ENCODE measurements around the gene ARMC7. TPM values are rescaled to one million over a fixed set of nuclear protein-coding genes. Genes with fewer than 3 reads are reported as not detected.

The ARMC7 gene
- total and polyA plus RNA-seq, 10 of the 15 experiments (the other 5 are each of a cell fraction or from before 2014, with no cell fraction given): 1.5 to 19.8 (median 6.3) TPM

DNA sequence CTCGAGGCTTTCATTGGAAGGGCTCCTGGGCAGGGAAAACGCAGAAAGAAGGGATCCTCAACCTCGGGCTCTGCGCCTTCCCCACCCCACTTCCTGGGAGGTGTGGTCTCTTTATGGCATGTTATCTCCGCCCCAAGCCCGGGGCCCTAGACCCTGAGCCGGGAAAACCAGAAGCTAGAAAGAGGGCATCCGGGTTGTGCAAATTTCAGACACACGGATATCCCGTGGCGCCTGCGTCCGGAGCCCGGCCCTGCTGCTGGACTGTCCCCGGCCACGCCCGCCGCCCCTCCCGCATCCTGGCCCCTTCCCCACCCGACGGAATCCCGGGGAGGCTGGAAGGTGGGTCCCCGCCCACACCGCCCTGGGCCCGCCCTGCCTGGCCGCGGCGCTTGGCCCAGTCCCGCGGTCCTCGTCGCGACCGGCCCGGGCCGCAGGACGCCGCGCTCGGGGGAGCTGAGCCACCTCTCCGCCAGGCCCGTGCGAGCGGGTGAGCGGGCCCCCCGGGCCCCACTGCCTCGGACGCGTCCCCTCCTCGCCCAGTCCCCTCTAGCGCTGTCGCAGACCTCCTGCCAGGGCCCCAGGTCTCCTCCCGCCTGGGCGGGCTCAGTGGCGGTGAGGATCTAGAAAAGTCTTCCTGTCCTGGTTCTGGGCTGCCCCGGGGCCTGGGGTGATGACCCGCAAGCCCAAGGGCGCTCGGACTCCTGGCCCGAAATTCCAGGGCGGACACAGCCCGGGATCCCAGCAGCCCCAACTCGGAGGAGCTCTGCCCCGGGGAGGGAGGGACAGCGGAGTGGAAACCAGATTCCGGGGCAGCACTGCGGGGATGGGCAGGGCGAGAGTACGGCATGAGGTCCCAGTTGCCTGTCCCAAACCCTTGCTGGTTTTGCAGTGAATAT is 22.0 kb upstream of the ARMC7 start, which contains the start of gene SLC16A5 (continued):
- TF ChIP-seq, protein P1, sequence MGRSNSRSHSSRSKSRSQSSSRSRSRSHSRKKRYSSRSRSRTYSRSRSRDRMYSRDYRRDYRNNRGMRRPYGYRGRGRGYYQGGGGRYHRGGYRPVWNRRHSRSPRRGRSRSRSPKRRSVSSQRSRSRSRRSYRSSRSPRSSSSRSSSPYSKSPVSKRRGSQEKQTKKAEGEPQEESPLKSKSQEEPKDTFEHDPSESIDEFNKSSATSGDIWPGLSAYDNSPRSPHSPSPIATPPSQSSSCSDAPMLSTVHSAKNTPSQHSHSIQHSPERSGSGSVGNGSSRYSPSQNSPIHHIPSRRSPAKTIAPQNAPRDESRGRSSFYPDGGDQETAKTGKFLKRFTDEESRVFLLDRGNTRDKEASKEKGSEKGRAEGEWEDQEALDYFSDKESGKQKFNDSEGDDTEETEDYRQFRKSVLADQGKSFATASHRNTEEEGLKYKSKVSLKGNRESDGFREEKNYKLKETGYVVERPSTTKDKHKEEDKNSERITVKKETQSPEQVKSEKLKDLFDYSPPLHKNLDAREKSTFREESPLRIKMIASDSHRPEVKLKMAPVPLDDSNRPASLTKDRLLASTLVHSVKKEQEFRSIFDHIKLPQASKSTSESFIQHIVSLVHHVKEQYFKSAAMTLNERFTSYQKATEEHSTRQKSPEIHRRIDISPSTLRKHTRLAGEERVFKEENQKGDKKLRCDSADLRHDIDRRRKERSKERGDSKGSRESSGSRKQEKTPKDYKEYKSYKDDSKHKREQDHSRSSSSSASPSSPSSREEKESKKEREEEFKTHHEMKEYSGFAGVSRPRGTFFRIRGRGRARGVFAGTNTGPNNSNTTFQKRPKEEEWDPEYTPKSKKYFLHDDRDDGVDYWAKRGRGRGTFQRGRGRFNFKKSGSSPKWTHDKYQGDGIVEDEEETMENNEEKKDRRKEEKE (IDR thresholded peaks at IDR 0.05): no peak
- TF ChIP-seq, protein P2, sequence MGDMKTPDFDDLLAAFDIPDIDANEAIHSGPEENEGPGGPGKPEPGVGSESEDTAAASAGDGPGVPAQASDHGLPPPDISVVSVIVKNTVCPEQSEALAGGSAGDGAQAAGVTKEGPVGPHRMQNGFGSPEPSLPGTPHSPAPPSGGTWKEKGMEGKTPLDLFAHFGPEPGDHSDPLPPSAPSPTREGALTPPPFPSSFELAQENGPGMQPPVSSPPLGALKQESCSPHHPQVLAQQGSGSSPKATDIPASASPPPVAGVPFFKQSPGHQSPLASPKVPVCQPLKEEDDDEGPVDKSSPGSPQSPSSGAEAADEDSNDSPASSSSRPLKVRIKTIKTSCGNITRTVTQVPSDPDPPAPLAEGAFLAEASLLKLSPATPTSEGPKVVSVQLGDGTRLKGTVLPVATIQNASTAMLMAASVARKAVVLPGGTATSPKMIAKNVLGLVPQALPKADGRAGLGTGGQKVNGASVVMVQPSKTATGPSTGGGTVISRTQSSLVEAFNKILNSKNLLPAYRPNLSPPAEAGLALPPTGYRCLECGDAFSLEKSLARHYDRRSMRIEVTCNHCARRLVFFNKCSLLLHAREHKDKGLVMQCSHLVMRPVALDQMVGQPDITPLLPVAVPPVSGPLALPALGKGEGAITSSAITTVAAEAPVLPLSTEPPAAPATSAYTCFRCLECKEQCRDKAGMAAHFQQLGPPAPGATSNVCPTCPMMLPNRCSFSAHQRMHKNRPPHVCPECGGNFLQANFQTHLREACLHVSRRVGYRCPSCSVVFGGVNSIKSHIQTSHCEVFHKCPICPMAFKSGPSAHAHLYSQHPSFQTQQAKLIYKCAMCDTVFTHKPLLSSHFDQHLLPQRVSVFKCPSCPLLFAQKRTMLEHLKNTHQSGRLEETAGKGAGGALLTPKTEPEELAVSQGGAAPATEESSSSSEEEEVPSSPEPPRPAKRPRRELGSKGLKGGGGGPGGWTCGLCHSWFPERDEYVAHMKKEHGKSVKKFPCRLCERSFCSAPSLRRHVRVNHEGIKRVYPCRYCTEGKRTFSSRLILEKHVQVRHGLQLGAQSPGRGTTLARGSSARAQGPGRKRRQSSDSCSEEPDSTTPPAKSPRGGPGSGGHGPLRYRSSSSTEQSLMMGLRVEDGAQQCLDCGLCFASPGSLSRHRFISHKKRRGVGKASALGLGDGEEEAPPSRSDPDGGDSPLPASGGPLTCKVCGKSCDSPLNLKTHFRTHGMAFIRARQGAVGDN (IDR thresholded peaks at IDR 0.05): 0 out of 2 replicates have a peak, but pooled peaks have one; percentile 46
- TF ChIP-seq KLF5 (IDR thresholded peaks at IDR 0.05; ENCODE audit: partially characterized antibody): no peak

Measured in GM12878 (cell line).